ENCODE results near the gene HIRA.

DNA sequence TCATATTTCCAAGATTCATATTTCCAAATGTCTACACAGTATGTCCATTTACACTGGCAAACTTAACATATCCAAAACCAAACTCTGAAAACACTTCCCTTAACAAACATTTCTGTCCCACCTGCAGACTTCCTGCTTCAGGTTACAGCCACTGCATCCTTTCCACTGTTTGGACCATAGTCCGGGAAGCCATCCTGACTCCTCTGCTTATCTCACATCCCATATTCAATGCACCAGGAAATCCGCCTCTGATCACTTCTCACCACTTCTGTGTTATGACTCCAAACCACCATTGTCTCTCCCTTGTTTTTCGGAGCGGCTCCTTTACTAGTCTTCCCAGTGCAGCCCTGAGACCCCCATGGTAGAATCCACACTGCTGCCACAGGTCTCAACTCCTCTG, 30.1 kb downstream of the HIRA start:
- TF ChIP-seq CTCF (IDR thresholded peaks at IDR 0.05) (no peak), POLR2A (IDR thresholded peaks at IDR 0.05) (no peak)
